Cardiac septum (tissue), 1 donor: ENCODE measurements around the gene JPH2. TPM values are rescaled to one million over a fixed set of nuclear protein-coding genes. Genes with fewer than 3 reads are reported as not detected.
"Not testable (repeated sequence)": the region's sequence is repeated elsewhere in the genome, so short reads cannot be mapped to it uniquely, and the experiment has no call there.

Source experiments
- DNase-seq: peaks from one replicate; pipeline ENCODE4 v3.0.0-alpha.2; 2020; ENCODE audit warnings: low spot score
- intact Hi-C: fragments of 100-400 bp; cut with DNase I; formaldehyde crosslinking; loops from one replicate; pipeline ENCODE4 v1.14.0; 2022
- total RNA-seq: library from RNA; stranded (reverse); fragmentation: NEBNext Ultra II Directional; extraction: Animal tissue kit (Norgen Biotek cat#: 25700); gene quantifications from one replicate; pipeline ENCODE4 v1.2.1, GENCODE V29; 2021
- donor health status: DM: no; HTN: no; CAD: no.

JPH2 gene
- total RNA-seq, 1 donor from 2014 or later: 182 TPM

DNA sequence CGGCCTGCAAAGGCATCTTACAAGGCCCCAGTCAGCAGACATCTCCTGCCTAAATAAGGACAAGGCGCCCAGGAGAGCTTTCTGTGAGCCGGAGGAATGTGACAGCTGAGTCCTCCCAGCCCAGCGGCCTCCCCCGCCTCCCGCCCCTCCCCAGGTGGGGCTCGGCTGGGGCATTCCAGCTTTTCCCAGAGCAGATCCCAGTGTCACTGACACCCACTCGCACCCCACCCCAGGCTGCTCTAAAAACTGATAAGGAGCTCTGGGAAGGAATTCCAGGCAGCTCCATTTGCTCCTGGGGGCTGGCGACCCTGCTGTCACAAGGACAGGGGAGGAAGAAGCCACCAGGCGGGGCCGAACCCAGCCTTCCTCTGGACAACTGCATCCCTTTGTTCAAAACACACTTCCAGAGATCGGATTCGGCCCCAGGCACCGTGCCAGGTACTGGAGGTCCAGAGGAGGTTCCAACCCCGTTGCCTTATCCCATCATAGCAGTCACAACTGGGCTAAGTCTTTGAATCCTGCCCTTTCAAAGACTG is 49.7 kb downstream of the JPH2 start:
- intact Hi-C loops: loop anchor here (1.0 to 2.0 kb wide), 2 partner anchors 14 to 49 kb away; partner anchors contain the start of gene JPH2
- peak; percentile 91 for DNase-seq

DNA sequence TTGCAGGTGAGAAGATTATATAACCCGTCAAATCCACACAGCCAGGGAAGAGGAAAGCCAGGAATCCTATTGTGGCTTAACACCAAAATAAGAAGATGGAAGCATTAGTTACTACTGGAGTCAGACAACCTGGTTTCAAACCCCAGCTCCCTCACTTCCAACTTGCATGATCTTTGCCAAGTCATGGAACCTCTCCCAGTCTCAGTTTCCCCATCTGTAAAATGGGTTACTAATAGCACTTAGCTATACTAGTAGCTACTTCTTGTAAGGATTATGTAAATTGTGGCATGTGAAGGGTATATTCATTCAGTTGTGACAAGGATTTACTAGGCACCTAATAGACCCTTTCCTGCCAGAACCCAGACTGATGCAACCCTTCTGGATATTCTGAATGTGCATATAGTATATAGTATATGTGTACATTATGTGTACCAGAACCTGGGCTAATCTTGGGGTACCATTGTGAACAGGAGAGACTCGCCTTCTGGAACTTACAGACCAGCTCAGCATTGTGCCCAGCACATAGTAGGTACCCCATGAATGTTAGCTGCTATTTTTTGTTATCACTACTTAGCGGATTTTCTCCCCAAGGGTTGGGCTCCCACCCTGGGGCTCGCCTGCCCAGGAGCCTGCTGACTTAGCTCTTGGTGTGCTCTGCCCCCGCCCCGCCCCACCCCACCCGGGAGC is 50.3 kb downstream of the JPH2 start:
- DNase-seq: no peak
- intact Hi-C loops: loop anchor here (1.0 to 2.0 kb wide), 2 partner anchors 15 to 50 kb away; partner anchors contain the start of gene JPH2

DNA sequence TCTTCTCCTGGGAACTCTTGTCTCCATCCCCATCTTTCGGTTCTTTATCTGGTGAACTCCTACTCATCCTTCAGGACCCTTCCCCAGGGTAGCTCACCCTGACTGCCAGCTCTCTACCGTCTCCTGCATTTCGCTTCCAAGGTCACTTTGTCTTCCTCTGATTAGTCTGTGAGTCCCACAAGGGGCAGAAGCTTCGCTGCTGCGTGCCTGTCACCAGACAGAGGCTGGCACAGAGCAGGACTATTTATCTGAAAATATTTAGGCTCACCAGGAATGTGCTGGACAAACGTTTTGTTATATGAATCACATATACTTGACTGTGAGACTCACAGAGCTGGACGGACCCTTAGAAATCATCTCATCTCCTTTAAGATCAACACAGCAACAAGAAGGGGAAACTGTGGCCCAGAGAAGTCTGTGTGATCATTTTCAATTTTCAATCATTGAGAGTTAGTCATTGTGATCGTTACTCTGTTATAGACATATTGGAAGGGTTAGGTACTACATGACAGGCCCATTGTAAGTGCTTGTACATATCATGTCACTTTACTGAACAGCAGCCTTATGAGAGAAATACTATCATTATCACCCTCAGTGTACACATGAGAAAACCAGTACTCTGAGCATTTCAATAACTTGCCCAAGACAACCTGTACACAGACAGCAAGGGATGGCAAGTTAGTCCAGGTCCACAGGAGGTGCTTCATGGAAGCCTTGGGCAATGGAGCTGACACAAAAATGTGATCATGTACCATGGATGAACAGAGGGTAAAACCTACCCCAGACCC is 51.4 kb downstream of the JPH2 start:
- DNase-seq: peak; percentile 63
- intact Hi-C loops: loop anchor here (2.0 kb wide), 1 partner anchor 51 kb away; the partner anchor contains the start of gene JPH2

- DNase-seq: no peak
- intact Hi-C loops: no loop called here
Measured at GRCh38 chr20:44135012-44135412, 52.0 kb downstream of the JPH2 start.

- peak; percentile 49 for DNase-seq
Measured at GRCh38 chr20:44133424-44133823, 53.6 kb downstream of the JPH2 start.

DNA sequence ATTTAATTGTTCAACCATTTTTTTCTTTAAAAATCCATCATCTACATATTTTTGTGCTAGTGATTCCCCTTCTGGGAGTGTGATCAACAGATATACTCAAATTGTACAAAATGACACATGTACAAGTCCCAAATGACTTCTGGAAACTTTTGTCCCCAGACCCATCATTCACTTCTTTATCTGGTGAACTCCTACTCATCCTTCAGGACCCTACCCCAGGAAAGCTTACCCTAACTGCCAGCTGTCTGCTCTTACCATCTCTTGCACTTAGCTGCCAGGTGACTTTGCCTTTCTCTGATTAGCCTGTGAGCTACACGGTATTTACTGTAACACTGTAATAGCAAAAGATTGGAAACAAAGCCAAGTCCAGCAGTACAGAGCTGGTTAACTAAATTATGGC is 55.3 kb downstream of the JPH2 start:
- no peak for DNase-seq
- intact Hi-C loops: no loop called here

More at GRCh38 chr20:44133424-44133823, 53.6 kb downstream of the JPH2 start:
- intact Hi-C loops: no loop called here

- intact Hi-C loops: no loop called here
- DNase-seq: no peak
Measured at GRCh38 chr20:44129911-44130718, 56.9 kb downstream of the JPH2 start.

DNA sequence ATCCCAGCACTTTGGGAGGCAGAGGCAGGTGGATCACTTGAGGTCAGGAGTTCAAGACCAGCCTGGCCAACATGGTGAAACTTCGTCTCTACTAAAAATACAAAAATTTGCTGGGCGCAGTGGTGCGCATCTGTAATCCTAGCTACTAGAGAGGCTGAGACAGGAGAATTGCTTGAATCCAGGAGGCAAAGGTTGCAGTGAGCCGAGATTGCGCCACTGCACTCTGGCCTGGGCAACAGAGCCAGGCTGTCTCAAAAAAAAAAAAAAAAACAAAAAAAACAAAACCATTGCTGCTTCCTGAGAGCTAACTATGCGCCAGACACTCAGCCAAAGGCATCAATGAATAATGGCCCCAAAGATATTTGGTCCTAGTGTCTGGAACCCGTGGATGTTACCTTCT is 57.7 kb downstream of the JPH2 start:
- DNase-seq, intact Hi-C loops: not testable (repeated sequence)

- intact Hi-C loops: no loop called here
- no peak for DNase-seq
Measured at GRCh38 chr20:44126445-44126844, 60.5 kb downstream of the JPH2 start.

- DNase-seq: no peak
- intact Hi-C loops: no loop called here
Measured at GRCh38 chr20:44125332-44126127, 61.5 kb downstream of the JPH2 start.

DNA sequence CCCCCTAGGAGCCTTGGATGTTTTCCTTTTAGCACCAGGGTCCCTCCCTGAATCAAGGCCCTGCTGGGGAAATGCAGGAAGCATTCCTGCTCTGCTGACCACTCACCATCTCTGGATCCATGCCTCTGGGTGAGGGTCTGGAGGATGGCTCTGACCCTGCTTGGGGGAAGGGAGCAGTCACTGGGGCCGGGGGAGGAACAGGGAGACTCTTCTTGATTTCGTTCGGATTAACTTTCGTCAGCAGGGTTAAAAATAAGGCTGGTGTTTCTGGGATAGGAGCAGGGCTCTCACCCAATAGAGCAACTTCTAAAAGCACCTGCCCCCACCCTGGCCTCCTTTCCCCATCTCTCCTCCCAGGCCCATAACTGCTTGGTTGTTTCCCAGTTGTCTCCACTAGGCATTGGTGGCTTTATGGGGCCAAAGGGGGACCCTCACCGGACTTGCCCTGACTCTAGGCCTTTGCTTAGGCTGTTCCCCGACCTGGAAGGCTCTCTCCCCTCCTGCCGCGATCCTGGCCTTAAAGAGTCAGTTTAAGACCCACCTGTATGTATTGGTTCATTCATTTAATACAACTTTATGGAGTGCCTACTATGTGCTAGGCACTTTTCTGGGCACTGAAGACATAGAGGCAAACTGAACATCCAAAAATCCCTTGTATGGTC is 63.0 kb downstream of the JPH2 start:
- intact Hi-C loops: no loop called here
- no peak for DNase-seq

GRCh38 chr20:44123251-44123650 is 63.7 kb downstream of the JPH2 start:
- no peak for DNase-seq
- intact Hi-C loops: no loop called here

GRCh38 chr20:44120676-44121425 is 66.1 kb downstream of the JPH2 start:
- intact Hi-C loops: no loop called here
- no peak for DNase-seq

DNA sequence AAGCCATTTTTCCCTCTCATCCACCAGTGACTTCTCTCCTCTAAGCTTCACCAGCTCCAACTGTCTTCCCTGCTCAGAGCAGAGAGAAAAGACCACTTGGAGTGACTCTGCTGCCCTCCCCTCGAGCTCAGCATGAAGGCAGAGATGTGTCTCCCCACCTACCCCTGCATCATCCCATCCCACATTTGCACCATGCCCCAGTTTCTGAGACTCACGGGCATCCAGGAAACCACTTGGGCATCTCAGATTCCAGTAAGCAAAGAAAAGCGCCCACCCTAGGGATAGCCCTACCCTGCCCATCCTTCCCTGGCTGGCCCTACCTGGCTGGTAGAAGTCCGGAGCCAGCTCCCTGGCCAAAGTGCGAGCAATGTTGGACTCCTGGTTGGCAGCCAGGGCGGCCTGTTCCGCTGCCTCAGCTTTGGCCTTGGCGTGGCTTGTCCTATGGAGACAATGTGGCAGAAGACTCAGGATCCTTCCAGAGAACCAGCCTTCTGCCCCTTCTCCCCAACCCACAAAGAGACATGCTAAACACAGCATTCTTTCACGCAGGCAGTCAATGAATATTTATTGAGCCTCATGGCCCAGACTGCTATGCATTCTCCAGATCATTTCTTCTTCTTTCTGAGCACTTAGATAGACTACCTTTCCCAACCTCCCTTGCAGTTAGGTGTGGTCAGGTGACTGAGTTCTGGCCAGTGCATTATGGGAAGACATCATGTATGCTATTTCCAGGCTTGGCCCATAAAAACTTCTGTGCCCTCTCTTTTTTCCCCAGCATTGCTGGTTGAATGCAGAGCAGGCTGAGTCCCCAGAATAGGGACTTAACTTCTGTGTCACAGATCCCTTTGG is 68.6 kb downstream of the JPH2 start:
- intact Hi-C loops: loop anchor here (5.0 kb wide), 1 partner anchor 194 kb away; the partner anchor contains the start of gene FITM2

DNA sequence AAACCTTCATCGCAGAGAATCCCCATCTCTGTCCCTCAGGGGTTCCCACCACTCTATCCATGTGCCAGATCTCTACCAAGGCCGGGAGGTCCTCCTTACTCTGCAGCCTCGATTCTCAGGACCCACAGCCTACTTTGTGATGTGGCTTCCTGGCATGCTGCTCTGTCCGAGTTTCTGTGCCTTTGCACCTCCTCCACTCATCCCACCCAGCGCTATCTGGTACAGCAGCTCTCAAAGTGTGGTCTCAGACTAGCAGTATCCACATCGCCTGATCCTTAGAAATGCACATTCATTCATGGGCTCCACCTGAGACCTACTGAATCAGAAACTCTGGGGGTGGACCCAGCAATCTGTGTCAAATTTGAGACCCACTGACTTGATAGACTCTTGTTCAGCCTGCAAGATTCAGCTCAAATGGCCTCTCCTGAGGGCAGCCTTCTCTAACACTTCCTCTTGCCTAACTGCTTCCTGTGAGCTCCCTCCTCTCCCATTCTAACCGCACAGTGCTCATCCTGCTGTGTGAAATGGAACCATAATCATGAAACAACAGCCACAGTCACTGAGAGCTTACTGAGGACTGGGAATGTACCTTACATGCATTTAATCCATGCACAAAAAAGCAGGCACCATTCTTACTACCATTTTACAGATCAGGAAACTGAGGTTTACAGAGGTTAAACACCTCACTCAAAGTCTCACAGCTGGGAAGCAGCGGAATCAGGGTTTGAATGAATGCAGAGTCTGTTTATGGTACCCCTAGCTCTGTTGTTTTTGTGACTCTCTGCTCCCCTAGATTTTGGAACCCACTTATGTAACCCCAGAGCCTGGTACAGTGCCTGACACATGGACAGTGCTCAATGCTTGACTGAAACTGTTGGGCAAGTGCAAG is 69.4 kb downstream of the JPH2 start:
- no peak for DNase-seq
- intact Hi-C loops: loop anchor here (5.0 kb wide), 1 partner anchor 195 kb away; the partner anchor contains the start of gene FITM2

More for the DNA sequence above, 68.6 kb downstream of the JPH2 start:
- DNase-seq: no peak
